Astrocyte (in vitro differentiated cells and primary cell): Measurements from ENCODE around the gene ACOT6. TPM values are rescaled to one million over a fixed set of nuclear protein-coding genes. Genes with fewer than 3 reads are reported as not detected.

ENCODE experiments used
- DNase-seq: peaks from one replicate; pipeline ENCODE4 v3.0.0-alpha.2; 2010; ENCODE audit warnings: low read depth
- FAIRE-seq: peaks from 2 replicates; lab custom pipeline; 2011; peaks lifted over from hg19 to GRCh38; lab: Jason Lieb, UNC
- H2AFZ ChIP-seq: 2 replicates; pipeline ENCODE4 v1.6.0; 2012; ENCODE audit warnings: low read depth, low read length, inconsistent platforms
- H3K27ac ChIP-seq: 2 replicates; pipeline ENCODE4 v1.5.1; 2011; ENCODE audit warnings: low read depth, low read length, inconsistent platforms
- H3K27me3 ChIP-seq: 2 replicates; pipeline ENCODE4 v1.6.0; 2011; ENCODE audit warnings: low read length, inconsistent platforms; ENCODE audit not compliant: insufficient read depth
- H3K36me3 ChIP-seq: 2 replicates; pipeline ENCODE4 v1.5.1; 2011; ENCODE audit warnings: low read length, inconsistent platforms; ENCODE audit not compliant: insufficient read depth
- H3K4me1 ChIP-seq: 2 replicates; pipeline ENCODE4 v1.5.1; 2011; ENCODE audit warnings: low read length, inconsistent platforms; ENCODE audit not compliant: insufficient read depth
- H3K4me2 ChIP-seq: 2 replicates; pipeline ENCODE4 v1.6.0; 2012; ENCODE audit warnings: low read length, inconsistent platforms
- H3K4me3 ChIP-seq: 2 replicates; pipeline ENCODE4 v1.5.1; 2011; ENCODE audit warnings: low read depth, mild to moderate bottlenecking, low read length, inconsistent platforms; ENCODE audit not compliant: insufficient read depth
- H3K79me2 ChIP-seq: 2 replicates; pipeline ENCODE4 v1.6.0; 2012; ENCODE audit warnings: mild to moderate bottlenecking, low read length, inconsistent platforms; ENCODE audit not compliant: insufficient read depth
- H3K9ac ChIP-seq: 2 replicates; pipeline ENCODE4 v1.6.0; 2012; ENCODE audit warnings: mild to moderate bottlenecking, low read length, inconsistent platforms
- H3K9me3 ChIP-seq: 2 replicates; pipeline ENCODE4 v1.5.1; 2012; ENCODE audit warnings: low read depth, mild to moderate bottlenecking, low read length, inconsistent platforms; ENCODE audit not compliant: insufficient read depth
- H4K20me1 ChIP-seq: 2 replicates; pipeline ENCODE4 v1.6.0; 2012; ENCODE audit warnings: low read length, inconsistent platforms; ENCODE audit not compliant: insufficient read depth
- H3K27ac Mint-ChIP-seq: one replicate; pipeline ENCODE4 v1.8.0; 2021; ENCODE audit warnings: mild to moderate bottlenecking, mixed read lengths; ENCODE audit not compliant: unreplicated experiment
- H3K27me3 Mint-ChIP-seq: one replicate; pipeline ENCODE4 v1.8.0; 2021; ENCODE audit warnings: low read depth, mixed read lengths; ENCODE audit not compliant: unreplicated experiment
- H3K36me3 Mint-ChIP-seq: one replicate; pipeline ENCODE4 v1.8.0; 2021; ENCODE audit warnings: low read depth, mixed read lengths; ENCODE audit not compliant: unreplicated experiment
- H3K4me1 Mint-ChIP-seq: one replicate; pipeline ENCODE4 v1.8.0; 2021; ENCODE audit warnings: low read depth, mixed read lengths; ENCODE audit not compliant: unreplicated experiment
- H3K4me3 Mint-ChIP-seq: one replicate; pipeline ENCODE4 v1.8.0; 2021; ENCODE audit warnings: mild to moderate bottlenecking, moderate library complexity, mixed read lengths; ENCODE audit not compliant: unreplicated experiment
- H3K9me3 Mint-ChIP-seq: one replicate; pipeline ENCODE4 v1.8.0; 2021; ENCODE audit warnings: mild to moderate bottlenecking, mixed read lengths; ENCODE audit not compliant: unreplicated experiment
- CTCF ChIP-seq: IDR thresholded peaks from 2 replicates; pipeline ENCODE4 v1.5.1; 2011; ENCODE audit warnings: low read depth, mild to moderate bottlenecking, inconsistent platforms, low read length, moderate library complexity; ENCODE audit not compliant: insufficient read depth
- EZH2 ChIP-seq: IDR thresholded peaks from 2 replicates; pipeline ENCODE4 v1.6.1; 2012; ENCODE audit warnings: mild to moderate bottlenecking, low read length, inconsistent platforms; ENCODE audit not compliant: insufficient read depth
- total RNA-seq: library from RNA; stranded (reverse); gene quantifications from 2 replicates; pipeline ENCODE4 v1.2.1, GENCODE V29; 2021

The ACOT6 gene
- total RNA-seq, 1 donor from 2014 or later = not detected

- Mint-ChIP-seq H3K27ac (peak overlapping the region; percentile 21), H3K36me3 (peaks cover 2% of the 10 kb centered on the region), H3K9me3 (no peaks in the 10 kb centered on the region), H3K4me3 (no peak overlapping the region), H3K27me3 (no peaks in the 10 kb centered on the region), H3K4me1 (peaks cover 21% of the 10 kb centered on the region)
- Histone ChIP-seq H4K20me1 (no peaks in the 10 kb centered on the region), H3K27ac (no peak overlapping the region), H3K9ac (no peak overlapping the region), H3K4me1 (peaks cover 11% of the 10 kb centered on the region), H3K27me3 (no peaks in the 10 kb centered on the region), H3K36me3 (peaks cover 7% of the 10 kb centered on the region), H3K9me3 (no peaks in the 10 kb centered on the region), H3K4me3 (no peak overlapping the region), H2AFZ (no peak overlapping the region), H3K4me2 (no peak overlapping the region), H3K79me2 (no peaks in the 10 kb centered on the region)
- DNase-seq (no peak), FAIRE-seq (no peak)
- TF ChIP-seq EZH2 (no peak), CTCF (no peak)
These were observed 51.4 kb downstream of the ACOT6 start for GRCh38 chr14:73663548-73664212.

- FAIRE-seq = no peak
- H3K4me3 Mint-ChIP-seq = no peak overlapping the region
- no peak for TF ChIP-seq CTCF
- TF ChIP-seq EZH2 = no peak
- no peaks in the 10 kb centered on the region for H3K27me3 Mint-ChIP-seq
- Histone ChIP-seq H3K27me3 (no peaks in the 10 kb centered on the region), H3K4me2 (no peak overlapping the region), H4K20me1 (no peaks in the 10 kb centered on the region), H3K9ac (no peak overlapping the region), H3K9me3 (no peaks in the 10 kb centered on the region), H3K79me2 (no peaks in the 10 kb centered on the region), H3K27ac (peak overlapping the region; percentile 3), H3K36me3 (peaks cover 1% of the 10 kb centered on the region), H3K4me3 (no peak overlapping the region), H3K4me1 (peaks cover 11% of the 10 kb centered on the region), H2AFZ (no peak overlapping the region)
- DNase-seq = no peak
- peaks cover 2% of the 10 kb centered on the region for H3K36me3 Mint-ChIP-seq
- H3K9me3 Mint-ChIP-seq = no peaks in the 10 kb centered on the region
- peaks cover 21% of the 10 kb centered on the region for H3K4me1 Mint-ChIP-seq
- H3K27ac Mint-ChIP-seq = no peak overlapping the region
These were observed 52.8 kb downstream of the ACOT6 start for GRCh38 chr14:73665130-73665529.

GRCh38 chr14:73666583-73666982 is 54.3 kb downstream of the ACOT6 start:
- no peak overlapping the region for H3K27ac Mint-ChIP-seq
- Histone ChIP-seq H3K27ac (no peak overlapping the region), H3K79me2 (no peaks in the 10 kb centered on the region), H3K36me3 (peaks cover 2% of the 10 kb centered on the region), H2AFZ (no peak overlapping the region), H3K27me3 (no peaks in the 10 kb centered on the region), H3K4me1 (peaks cover 11% of the 10 kb centered on the region), H3K9ac (no peak overlapping the region), H4K20me1 (no peaks in the 10 kb centered on the region), H3K4me3 (no peak overlapping the region), H3K9me3 (no peaks in the 10 kb centered on the region), H3K4me2 (no peak overlapping the region)
- no peaks in the 10 kb centered on the region for H3K9me3 Mint-ChIP-seq
- TF ChIP-seq CTCF (no peak), EZH2 (no peak)
- H3K4me3 Mint-ChIP-seq = no peak overlapping the region
- no peak for FAIRE-seq
- peaks cover 2% of the 10 kb centered on the region for H3K36me3 Mint-ChIP-seq
- H3K27me3 Mint-ChIP-seq = no peaks in the 10 kb centered on the region
- H3K4me1 Mint-ChIP-seq = peaks cover 21% of the 10 kb centered on the region
- no peak for DNase-seq
